Activated effector memory CD4-positive, alpha-beta T cell treated with anti-CD3 and anti-CD28 coated beads, Interleukin-2, amount 50 U/mL, for 16 hours (primary cell): ENCODE results near the gene ZNF283.
"Not testable (repeated sequence)": the region's sequence is repeated elsewhere in the genome, so short reads cannot be mapped to it uniquely, and the experiment has no call there.

ENCODE experiments used
- DNase-seq: peaks from one replicate; pipeline ENCODE4 v3.0.0-alpha.2; 2020

ZNF283 gene

GRCh38 chr19:43802216-43802951 is 24.7 kb upstream of the ZNF283 start, which contains the start of gene LYPD5:
TSS of gene LYPD5 (minus strand) at chr19:43802447. CDS start at chr19:43802380, 67 bp downstream.
- DNase-seq, result no peak

GRCh38 chr19:43804432-43804831 is 22.7 kb upstream of the ZNF283 start:
- no peak for DNase-seq

DNA sequence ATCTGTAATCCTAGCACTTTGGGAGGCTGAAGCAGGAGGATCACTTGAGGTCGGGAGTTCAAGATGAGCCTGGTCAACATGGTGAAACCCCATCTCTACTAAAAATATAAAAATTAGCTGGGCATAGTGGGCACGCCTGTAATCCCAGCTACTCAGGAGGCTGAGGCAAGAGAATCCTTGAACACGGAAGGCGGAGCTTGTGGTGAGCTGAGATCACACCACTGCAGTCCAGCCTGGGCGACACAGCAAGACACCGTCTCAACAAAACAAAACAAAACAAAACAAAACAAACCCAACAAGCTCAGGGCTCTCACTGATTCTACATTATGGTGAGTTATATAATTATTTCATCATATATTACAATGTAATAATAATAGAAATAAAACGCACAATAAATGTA is 20.7 kb upstream of the ZNF283 start:
- not testable (repeated sequence) for DNase-seq

- DNase-seq, result no peak
These were observed 20.3 kb upstream of the ZNF283 start for GRCh38 chr19:43806848-43807247.

GRCh38 chr19:43807651-43808050 is 19.5 kb upstream of the ZNF283 start:
- DNase-seq, result no peak

GRCh38 chr19:43809762-43810696 is 17.1 kb upstream of the ZNF283 start:
- DNase-seq, result no peak

- no peak for DNase-seq
These were observed 15.3 kb upstream of the ZNF283 start for GRCh38 chr19:43811837-43812236.

DNA sequence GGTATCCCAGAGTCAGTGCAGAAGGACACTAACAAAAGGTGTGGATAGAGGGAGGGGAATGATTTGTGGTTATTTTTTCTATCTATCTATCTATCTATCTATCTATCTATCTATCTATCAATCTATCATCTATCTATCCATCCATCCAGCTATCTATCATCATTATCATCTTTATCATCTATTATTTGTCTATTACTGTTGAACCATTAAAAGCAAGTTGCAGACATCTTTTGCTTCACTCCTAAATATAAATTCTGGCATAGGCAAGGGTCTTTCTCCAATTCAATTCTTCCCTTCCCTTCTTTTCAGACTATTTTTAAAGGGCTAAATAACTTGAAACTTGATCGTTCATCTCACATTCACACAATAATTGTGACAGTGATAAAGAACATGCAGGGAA is 14.9 kb upstream of the ZNF283 start:
- no peak for DNase-seq

- no peak for DNase-seq
These were observed 14.4 kb upstream of the ZNF283 start for GRCh38 chr19:43812688-43813087.

DNA sequence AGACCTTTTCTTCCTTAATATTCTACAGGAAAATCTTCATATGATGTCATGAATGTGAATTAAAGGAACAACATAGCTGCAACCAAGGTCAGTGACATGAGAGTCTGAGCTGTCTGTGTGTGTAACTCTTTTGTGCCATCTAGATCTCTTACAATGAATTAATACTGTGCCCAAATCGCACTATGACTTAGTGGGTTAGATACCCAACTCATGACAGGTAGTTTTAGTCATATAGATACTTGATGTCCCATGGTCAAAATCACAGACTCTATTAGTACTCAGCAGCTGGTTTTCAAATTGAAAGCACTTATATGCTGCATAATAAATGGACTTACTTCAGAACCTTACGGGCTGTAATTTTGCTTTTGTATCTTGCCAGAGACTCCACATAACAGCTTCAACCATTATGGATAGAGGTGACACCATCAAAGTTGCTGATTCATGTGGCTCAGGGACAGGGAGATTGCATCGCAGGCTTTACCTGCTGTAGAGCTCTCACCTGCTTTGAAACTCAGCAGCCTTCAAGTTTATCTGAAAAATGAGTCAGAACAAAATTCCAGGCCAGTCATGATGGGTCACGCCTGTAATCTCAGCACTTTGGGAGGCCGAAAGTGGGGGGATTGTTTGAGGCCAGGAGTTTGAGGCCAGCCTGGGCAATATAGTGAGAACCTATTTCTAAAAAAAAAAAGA is 12.3 kb upstream of the ZNF283 start:
- DNase-seq, result no peak

- not testable (repeated sequence) for DNase-seq
These were observed 9.7 kb upstream of the ZNF283 start for GRCh38 chr19:43817454-43817853.

DNA sequence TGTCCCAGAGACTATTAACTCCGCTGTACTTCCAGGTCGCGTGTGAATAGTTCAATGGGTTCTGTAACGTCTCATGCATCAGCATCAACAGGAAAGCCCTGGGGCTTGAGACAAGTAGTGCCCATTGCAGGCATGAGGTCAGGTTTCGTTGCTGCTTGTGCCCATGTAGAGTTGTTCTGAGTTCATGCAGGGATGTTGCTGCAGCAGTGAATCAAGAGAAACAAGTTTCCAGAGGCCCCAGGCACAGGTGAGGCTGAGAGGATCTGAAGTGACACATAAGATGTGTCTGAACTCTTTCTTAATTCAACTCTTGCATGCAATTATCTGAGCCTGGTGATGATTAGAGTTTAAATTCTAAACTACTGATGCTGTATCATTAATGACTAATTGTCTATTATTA is 8.6 kb upstream of the ZNF283 start:
- no peak for DNase-seq

- DNase-seq, result peak; percentile 72
These were observed 6.8 kb upstream of the ZNF283 start for GRCh38 chr19:43820098-43820883.

- no peak for DNase-seq
These were observed 6.3 kb upstream of the ZNF283 start for GRCh38 chr19:43820884-43821215.

DNA sequence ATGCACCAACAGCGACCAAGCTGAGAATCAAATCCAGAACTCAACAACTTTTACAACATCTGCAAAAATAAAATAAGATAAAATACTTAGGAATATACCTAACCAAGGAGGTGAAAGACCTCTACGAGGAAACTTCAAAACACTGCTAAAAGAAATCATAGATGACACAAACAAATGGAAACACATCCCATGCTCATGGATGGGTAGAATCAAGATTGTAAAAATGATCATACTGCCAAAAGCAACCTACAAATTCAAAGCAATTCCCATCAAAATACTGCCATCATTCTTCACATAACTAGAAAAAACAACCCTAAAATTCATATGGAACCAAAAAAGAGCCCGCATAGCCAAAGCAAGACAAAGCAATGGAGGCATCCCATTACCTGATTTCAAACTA is 3.3 kb upstream of the ZNF283 start:
- not testable (repeated sequence) for DNase-seq

- not testable (repeated sequence) for DNase-seq
These were observed 2.5 kb upstream of the ZNF283 start for GRCh38 chr19:43824572-43824971.

DNA sequence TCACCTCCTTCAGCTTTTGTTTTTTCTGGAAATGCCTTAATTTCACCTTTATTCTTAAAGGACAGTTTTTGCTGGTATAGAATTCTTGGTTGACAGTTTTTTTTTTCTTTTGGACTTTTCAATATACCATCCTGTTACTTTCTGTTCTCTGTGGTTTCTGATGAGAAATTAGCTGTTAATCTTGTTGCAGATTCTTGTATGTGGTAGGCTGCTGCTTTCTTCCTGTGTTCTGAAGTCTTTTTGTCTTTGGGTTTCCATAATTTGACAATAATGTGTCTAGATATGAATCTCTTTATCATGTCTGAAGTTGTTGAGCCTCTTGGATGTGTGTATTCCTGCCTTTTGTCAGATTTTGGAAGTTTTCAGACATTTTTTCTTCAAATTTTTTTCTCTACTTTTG is 12.0 kb downstream of the ZNF283 start:
- no peak for DNase-seq

DNA sequence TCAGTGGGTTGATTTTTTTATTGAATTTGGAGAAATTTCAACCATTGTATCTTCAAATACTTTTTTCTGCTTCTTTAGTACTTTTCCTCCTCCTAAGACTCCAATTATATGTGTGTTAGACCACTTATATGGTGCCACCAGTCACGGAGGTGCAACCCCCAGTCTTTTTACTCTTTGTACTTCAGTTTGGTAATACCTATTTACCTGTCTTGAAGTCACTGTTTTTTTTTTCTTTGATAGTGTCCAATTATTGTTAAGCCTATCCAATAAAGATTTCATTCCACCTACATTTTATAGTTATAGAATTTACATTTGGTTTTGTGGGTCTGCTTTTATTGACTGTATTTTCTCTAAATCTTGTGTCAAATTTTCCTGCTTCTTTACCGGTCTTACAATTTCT is 14.9 kb downstream of the ZNF283 start:
- DNase-seq, result no peak

DNA sequence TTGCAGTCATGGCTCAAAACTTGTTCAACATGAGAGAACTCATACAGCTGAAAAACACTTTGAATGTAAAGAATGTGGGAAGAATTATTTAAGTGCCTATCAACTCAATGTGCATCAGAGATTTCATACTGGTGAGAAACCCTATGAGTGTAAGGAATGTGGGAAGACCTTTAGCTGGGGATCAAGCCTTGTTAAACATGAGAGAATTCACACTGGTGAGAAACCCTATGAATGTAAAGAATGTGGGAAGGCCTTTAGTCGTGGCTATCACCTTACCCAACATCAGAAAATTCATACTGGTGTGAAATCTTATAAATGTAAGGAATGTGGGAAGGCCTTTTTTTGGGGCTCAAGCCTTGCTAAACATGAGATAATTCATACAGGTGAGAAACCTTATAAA is 20.1 kb downstream of the ZNF283 start:
- no peak for DNase-seq

DNA sequence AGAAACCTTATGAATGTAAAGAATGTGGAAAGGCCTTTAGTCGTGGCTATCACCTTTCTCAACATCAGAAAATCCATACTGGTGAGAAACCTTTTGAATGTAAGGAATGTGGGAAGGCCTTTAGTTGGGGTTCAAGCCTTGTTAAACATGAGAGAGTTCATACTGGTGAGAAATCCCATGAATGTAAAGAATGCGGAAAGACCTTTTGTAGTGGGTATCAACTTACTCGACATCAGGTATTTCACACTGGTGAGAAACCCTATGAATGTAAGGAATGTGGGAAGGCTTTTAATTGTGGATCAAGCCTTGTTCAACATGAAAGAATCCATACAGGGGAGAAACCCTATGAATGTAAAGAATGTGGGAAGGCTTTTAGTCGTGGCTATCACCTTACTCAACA is 20.8 kb downstream of the ZNF283 start:
- no peak for DNase-seq

- DNase-seq, result no peak
These were observed 21.7 kb downstream of the ZNF283 start for GRCh38 chr19:43848821-43849220.

GRCh38 chr19:43858174-43858573 is 31.1 kb downstream of the ZNF283 start:
- DNase-seq, result no peak

DNA sequence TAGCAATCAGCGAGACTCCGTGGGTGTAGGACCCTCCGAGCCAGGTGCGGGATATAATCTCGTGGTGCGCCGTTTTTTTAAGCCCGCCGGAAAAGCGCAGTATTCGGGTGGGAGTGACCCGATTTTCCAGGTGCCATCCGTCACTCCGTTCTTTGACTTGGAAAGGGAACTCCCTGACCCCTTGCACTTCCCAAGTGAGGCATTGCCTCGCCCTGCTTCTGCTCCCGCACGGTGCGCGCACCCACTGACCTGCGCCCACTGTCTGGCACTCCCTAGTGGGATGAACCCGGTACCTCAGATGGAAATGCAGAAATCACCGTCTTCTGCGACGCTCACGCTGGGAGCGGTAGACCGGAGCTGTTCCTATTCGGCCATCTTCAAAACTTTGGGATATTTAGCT is 39.8 kb downstream of the ZNF283 start:
- not testable (repeated sequence) for DNase-seq
